ENCODE measurements around the gene DNAJC2. TPM values are rescaled to one million over a fixed set of nuclear protein-coding genes. Genes with fewer than 3 reads are reported as not detected.
A peak's percentile ranks its signal among the peaks of the same experiment; 100 is the strongest.

Gene DNAJC2, protein sequence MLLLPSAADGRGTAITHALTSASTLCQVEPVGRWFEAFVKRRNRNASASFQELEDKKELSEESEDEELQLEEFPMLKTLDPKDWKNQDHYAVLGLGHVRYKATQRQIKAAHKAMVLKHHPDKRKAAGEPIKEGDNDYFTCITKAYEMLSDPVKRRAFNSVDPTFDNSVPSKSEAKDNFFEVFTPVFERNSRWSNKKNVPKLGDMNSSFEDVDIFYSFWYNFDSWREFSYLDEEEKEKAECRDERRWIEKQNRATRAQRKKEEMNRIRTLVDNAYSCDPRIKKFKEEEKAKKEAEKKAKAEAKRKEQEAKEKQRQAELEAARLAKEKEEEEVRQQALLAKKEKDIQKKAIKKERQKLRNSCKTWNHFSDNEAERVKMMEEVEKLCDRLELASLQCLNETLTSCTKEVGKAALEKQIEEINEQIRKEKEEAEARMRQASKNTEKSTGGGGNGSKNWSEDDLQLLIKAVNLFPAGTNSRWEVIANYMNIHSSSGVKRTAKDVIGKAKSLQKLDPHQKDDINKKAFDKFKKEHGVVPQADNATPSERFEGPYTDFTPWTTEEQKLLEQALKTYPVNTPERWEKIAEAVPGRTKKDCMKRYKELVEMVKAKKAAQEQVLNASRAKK
- 39.0 TPM for polyA plus RNA-seq (2013, experiment 1 of 2)
- 41.5 TPM for polyA plus RNA-seq (2013, experiment 2 of 2)

DNA sequence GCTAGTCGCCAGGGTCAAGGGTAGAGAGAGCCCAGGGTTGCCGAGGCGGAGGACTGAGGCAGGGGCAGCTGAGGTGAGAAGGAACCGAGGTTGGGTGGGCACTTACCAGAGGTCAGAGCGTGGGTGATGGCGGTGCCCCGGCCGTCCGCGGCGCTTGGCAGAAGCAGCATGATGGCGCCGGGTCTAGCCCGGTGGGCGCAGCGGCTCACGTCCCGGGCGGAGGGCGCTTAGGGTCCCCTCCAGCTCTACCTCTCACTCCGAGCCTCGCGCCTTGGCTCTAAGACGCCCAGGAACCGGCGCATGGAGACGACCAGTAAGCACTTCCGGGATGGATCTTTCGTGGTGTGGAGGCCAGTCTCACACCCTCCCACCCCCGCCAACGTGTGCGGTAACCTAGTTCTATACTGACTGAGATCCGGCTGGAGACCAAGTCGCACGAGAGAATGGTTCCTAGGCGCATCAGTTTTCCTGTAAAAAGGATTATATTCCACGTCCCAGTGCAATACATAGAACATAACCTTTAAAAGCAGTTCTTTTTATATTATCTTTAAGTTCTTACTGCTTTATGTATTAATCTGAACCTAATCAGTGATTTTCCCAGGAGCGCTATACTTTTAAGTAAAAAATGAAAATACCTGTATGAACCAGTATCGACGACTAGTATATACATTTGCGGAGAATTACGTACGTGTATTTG, at the start of gene DNAJC2:
DNAJC2 (minus strand) TSS at position 315 of the 697 bp plus-strand sequence; CDS start at position 170, 145 bp downstream.
- no peak within 1 kb of the TSS for H3K4ac ChIP-seq (ENCODE audit: low read length)
- peak within 1 kb of the TSS; percentile 20 for H3K18ac ChIP-seq (ENCODE audit: low read length)
- H4K8ac ChIP-seq (ENCODE audit: low read depth, low read length), result peak within 1 kb of the TSS; percentile 24
- H3K79me1 ChIP-seq (ENCODE audit: low read depth, low read length), result peaks cover 8% of the 10 kb centered on the region
- H2BK120ac ChIP-seq (ENCODE audit: low read depth, low read length), result no peak within 1 kb of the TSS
- peak within 1 kb of the TSS; percentile 68 for H3K4me2 ChIP-seq (ENCODE audit: insufficient read depth, low read length, poor library complexity, severe bottlenecking)
- H2BK15ac ChIP-seq (ENCODE audit: low read length), result no peak within 1 kb of the TSS
- peak within 1 kb of the TSS; percentile 85 for H4K91ac ChIP-seq (ENCODE audit: low read depth, low read length, poor library complexity)
- no CpG with 5 or more reads among the region's 43 CpGs for WGBS, 2 donors (ENCODE audit: extremely low coverage in 2 of 2, insufficient read length in 2 of 2, insufficient replicate concordance in 1 of 2)
- H3K4me3 ChIP-seq (ENCODE audit: low read length in 2 of 2), result peak within 1 kb of the TSS; percentile 82 to 97
- peak; percentile 83 for DNase-seq (ENCODE audit: low spot score)
- peak within 1 kb of the TSS; percentile 97 for H3K9ac ChIP-seq (ENCODE audit: low read depth, low read length, poor library complexity)
- no peak within 1 kb of the TSS for H2BK5ac ChIP-seq (ENCODE audit: low read length)
- H3K9me3 ChIP-seq (replicated peaks in 1 of 2; ENCODE audit: control insufficient read depth in 2 of 2, insufficient read depth in 1 of 2, low read depth in 1 of 2, low read length in 2 of 2), result no peaks in the 10 kb centered on the region
- peaks cover 3 to 27% of the 10 kb centered on the region in 2 donors for H3K36me3 ChIP-seq (replicated peaks in 1 of 2; ENCODE audit: control insufficient read depth in 2 of 2, insufficient read depth in 2 of 2, low read length in 2 of 2)
- H2AK5ac ChIP-seq (ENCODE audit: low read depth, low read length), result peak within 1 kb of the TSS; percentile 51
- H3K23ac ChIP-seq (ENCODE audit: low read depth, low read length, poor library complexity), result peak within 1 kb of the TSS; percentile 97
- peaks cover 3 to 9% of the 10 kb centered on the region in 2 donors for H3K4me1 ChIP-seq (ENCODE audit: control insufficient read depth in 2 of 2, insufficient read depth in 1 of 2, low read depth in 1 of 2, low read length in 2 of 2)
- H2BK12ac ChIP-seq (ENCODE audit: low read length), result no peak within 1 kb of the TSS
- H2AFZ ChIP-seq (ENCODE audit: low read length), result peak within 1 kb of the TSS; percentile 89
- no peaks in the 10 kb centered on the region for H3K27me3 ChIP-seq (ENCODE audit: control insufficient read depth in 3 of 3, insufficient read depth in 3 of 3, low read depth in 1 of 3, low read length in 3 of 3)
- H3K14ac ChIP-seq (ENCODE audit: low read length), result peak within 1 kb of the TSS; percentile 21
- H3K27ac ChIP-seq (replicated peaks; ENCODE audit: low read length), result peak within 1 kb of the TSS; percentile 64

DNA sequence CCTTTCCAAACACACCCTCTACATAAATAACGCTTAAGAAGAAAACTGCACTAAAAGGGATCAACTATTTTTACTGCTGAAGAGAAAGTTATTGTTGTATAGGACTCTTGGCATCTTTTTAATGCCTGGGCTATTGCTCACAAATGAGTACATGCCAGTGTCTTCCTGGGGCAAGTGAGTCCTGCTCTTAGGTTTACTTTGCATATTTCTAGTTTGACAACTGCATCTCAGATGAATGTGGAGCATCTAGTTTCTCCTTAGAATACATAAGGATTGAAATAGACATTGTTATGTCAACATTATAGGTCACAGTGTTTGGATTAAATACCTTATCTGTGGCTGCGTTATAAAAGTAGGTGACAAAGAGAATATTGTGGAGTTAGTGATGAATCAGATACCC, 47.4 kb upstream of the DNAJC2 start:
- H4K91ac ChIP-seq (ENCODE audit: low read depth, low read length, poor library complexity), result no peak overlapping the region
- no CpG with 5 or more reads among the region's 2 CpGs for WGBS, 2 donors (ENCODE audit: extremely low coverage in 2 of 2, insufficient read length in 2 of 2, insufficient replicate concordance in 1 of 2)
- no peak overlapping the region for H2AK5ac ChIP-seq (ENCODE audit: low read depth, low read length)
- H2BK5ac ChIP-seq (ENCODE audit: low read length), result no peak overlapping the region
- no peak overlapping the region for H2AFZ ChIP-seq (ENCODE audit: low read length)
- no peak overlapping the region for H3K18ac ChIP-seq (ENCODE audit: low read length)
- H3K4me1 ChIP-seq (ENCODE audit: control insufficient read depth in 2 of 2, insufficient read depth in 1 of 2, low read depth in 1 of 2, low read length in 2 of 2), result no peaks in the 10 kb centered on the region
- no peak overlapping the region for H2BK120ac ChIP-seq (ENCODE audit: low read depth, low read length)
- H3K27ac ChIP-seq (replicated peaks; ENCODE audit: low read length), result no peak overlapping the region
- H3K79me1 ChIP-seq (ENCODE audit: low read depth, low read length), result no peaks in the 10 kb centered on the region
- no peak overlapping the region for H3K4me3 ChIP-seq (ENCODE audit: low read length in 2 of 2)
- H2BK12ac ChIP-seq (ENCODE audit: low read length), result no peak overlapping the region
- H3K14ac ChIP-seq (ENCODE audit: low read length), result no peak overlapping the region
- no peak overlapping the region for H3K4ac ChIP-seq (ENCODE audit: low read length)
- no peaks in the 10 kb centered on the region for H3K9me3 ChIP-seq (replicated peaks in 1 of 2; ENCODE audit: control insufficient read depth in 2 of 2, insufficient read depth in 1 of 2, low read depth in 1 of 2, low read length in 2 of 2)
- H4K8ac ChIP-seq (ENCODE audit: low read depth, low read length), result no peak overlapping the region
- no peak for DNase-seq (ENCODE audit: low spot score)
- no peak overlapping the region for H3K4me2 ChIP-seq (ENCODE audit: insufficient read depth, low read length, poor library complexity, severe bottlenecking)
- no peaks in the 10 kb centered on the region for H3K36me3 ChIP-seq (replicated peaks in 1 of 2; ENCODE audit: control insufficient read depth in 2 of 2, insufficient read depth in 2 of 2, low read length in 2 of 2)
- no peak overlapping the region for H3K23ac ChIP-seq (ENCODE audit: low read depth, low read length, poor library complexity)
- no peaks in the 10 kb centered on the region for H3K27me3 ChIP-seq (ENCODE audit: control insufficient read depth in 3 of 3, insufficient read depth in 3 of 3, low read depth in 1 of 3, low read length in 3 of 3)
- no peak overlapping the region for H3K9ac ChIP-seq (ENCODE audit: low read depth, low read length, poor library complexity)
- H2BK15ac ChIP-seq (ENCODE audit: low read length), result no peak overlapping the region

DNA sequence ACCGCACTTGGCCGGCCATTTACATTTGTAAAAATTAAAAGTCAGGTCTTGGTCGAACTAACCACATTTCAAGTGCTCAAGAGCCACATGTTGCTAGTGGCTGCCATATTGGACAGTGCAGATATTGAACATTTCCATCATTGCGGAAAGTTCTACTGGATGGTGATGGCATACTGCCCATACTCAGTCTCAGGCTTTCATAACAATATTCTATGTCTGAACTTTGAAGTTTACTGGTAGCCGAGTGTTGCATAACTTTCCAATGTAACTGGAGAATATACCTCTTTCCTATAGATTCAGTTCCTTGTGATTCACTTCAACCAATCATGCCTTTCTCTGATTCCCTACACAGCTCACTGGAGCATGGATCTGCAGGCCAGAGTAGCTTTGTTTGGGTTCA, 46.6 kb upstream of the DNAJC2 start:
- Histone ChIP-seq H2BK120ac (ENCODE audit: low read depth, low read length) (no peak overlapping the region), H3K79me1 (ENCODE audit: low read depth, low read length) (no peaks in the 10 kb centered on the region), H3K27me3 (ENCODE audit: control insufficient read depth in 3 of 3, insufficient read depth in 3 of 3, low read depth in 1 of 3, low read length in 3 of 3) (no peaks in the 10 kb centered on the region), H3K14ac (ENCODE audit: low read length) (no peak overlapping the region), H3K4me2 (ENCODE audit: insufficient read depth, low read length, poor library complexity, severe bottlenecking) (no peak overlapping the region), H2AK5ac (ENCODE audit: low read depth, low read length) (no peak overlapping the region), H2AFZ (ENCODE audit: low read length) (no peak overlapping the region), H4K91ac (ENCODE audit: low read depth, low read length, poor library complexity) (no peak overlapping the region), H3K18ac (ENCODE audit: low read length) (no peak overlapping the region), H3K36me3 (replicated peaks in 1 of 2; ENCODE audit: control insufficient read depth in 2 of 2, insufficient read depth in 2 of 2, low read length in 2 of 2) (no peaks in the 10 kb centered on the region), H3K4me3 (ENCODE audit: low read length in 2 of 2) (no peak overlapping the region), H2BK5ac (ENCODE audit: low read length) (no peak overlapping the region), H3K4ac (ENCODE audit: low read length) (no peak overlapping the region), H2BK12ac (ENCODE audit: low read length) (no peak overlapping the region), H4K8ac (ENCODE audit: low read depth, low read length) (no peak overlapping the region), H3K9me3 (replicated peaks in 1 of 2; ENCODE audit: control insufficient read depth in 2 of 2, insufficient read depth in 1 of 2, low read depth in 1 of 2, low read length in 2 of 2) (no peaks in the 10 kb centered on the region), H3K23ac (ENCODE audit: low read depth, low read length, poor library complexity) (no peak overlapping the region), H3K27ac (replicated peaks; ENCODE audit: low read length) (no peak overlapping the region), H2BK15ac (ENCODE audit: low read length) (no peak overlapping the region), H3K4me1 (ENCODE audit: control insufficient read depth in 2 of 2, insufficient read depth in 1 of 2, low read depth in 1 of 2, low read length in 2 of 2) (no peaks in the 10 kb centered on the region), H3K9ac (ENCODE audit: low read depth, low read length, poor library complexity) (no peak overlapping the region)
- DNase-seq (ENCODE audit: low spot score), result no peak
- no CpG with 5 or more reads among the region's 5 CpGs for WGBS, 2 donors (ENCODE audit: extremely low coverage in 2 of 2, insufficient read length in 2 of 2, insufficient replicate concordance in 1 of 2)

DNA sequence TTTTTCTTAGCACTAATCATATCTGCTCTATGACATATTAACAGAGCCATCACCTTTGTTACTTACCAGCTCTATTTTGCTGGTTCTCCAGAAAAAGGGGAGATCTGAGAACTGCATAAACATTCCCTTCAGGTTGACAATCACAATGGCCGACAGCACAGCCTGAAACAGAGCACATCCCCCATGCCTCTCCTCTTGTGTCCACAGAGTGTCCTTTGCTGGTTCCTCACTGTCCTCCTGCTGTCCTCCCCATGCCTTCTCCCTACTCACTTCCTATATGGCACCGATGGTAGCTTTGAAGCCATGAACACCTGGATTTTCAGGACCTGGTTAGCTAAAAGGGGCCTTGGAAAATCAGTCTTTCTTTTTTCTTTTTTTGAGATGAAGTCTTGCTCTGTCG, 44.7 kb upstream of the DNAJC2 start:
- WGBS, 2 donors (ENCODE audit: extremely low coverage in 2 of 2, insufficient read length in 2 of 2, insufficient replicate concordance in 1 of 2), result no CpG with 5 or more reads among the region's 3 CpGs
- Histone ChIP-seq H3K14ac (ENCODE audit: low read length) (no peak overlapping the region), H4K8ac (ENCODE audit: low read depth, low read length) (no peak overlapping the region), H2AK5ac (ENCODE audit: low read depth, low read length) (no peak overlapping the region), H3K36me3 (replicated peaks in 1 of 2; ENCODE audit: control insufficient read depth in 2 of 2, insufficient read depth in 2 of 2, low read length in 2 of 2) (no peaks in the 10 kb centered on the region), H2BK5ac (ENCODE audit: low read length) (no peak overlapping the region), H2BK120ac (ENCODE audit: low read depth, low read length) (no peak overlapping the region), H3K9ac (ENCODE audit: low read depth, low read length, poor library complexity) (no peak overlapping the region), H2BK15ac (ENCODE audit: low read length) (no peak overlapping the region), H3K4ac (ENCODE audit: low read length) (no peak overlapping the region), H4K91ac (ENCODE audit: low read depth, low read length, poor library complexity) (no peak overlapping the region), H3K27ac (replicated peaks; ENCODE audit: low read length) (no peak overlapping the region), H3K79me1 (ENCODE audit: low read depth, low read length) (no peaks in the 10 kb centered on the region), H3K18ac (ENCODE audit: low read length) (no peak overlapping the region), H2BK12ac (ENCODE audit: low read length) (no peak overlapping the region), H3K23ac (ENCODE audit: low read depth, low read length, poor library complexity) (no peak overlapping the region), H2AFZ (ENCODE audit: low read length) (no peak overlapping the region), H3K4me2 (ENCODE audit: insufficient read depth, low read length, poor library complexity, severe bottlenecking) (no peak overlapping the region), H3K4me1 (ENCODE audit: control insufficient read depth in 2 of 2, insufficient read depth in 1 of 2, low read depth in 1 of 2, low read length in 2 of 2) (no peaks in the 10 kb centered on the region), H3K9me3 (replicated peaks in 1 of 2; ENCODE audit: control insufficient read depth in 2 of 2, insufficient read depth in 1 of 2, low read depth in 1 of 2, low read length in 2 of 2) (no peaks in the 10 kb centered on the region), H3K4me3 (ENCODE audit: low read length in 2 of 2) (no peak overlapping the region), H3K27me3 (ENCODE audit: control insufficient read depth in 3 of 3, insufficient read depth in 3 of 3, low read depth in 1 of 3, low read length in 3 of 3) (no peaks in the 10 kb centered on the region)
- no peak for DNase-seq (ENCODE audit: low spot score)
